GM13976 (cell line): Measurements from ENCODE around the gene RGCC.

Source experiments
- DNase-seq: peaks from one replicate; pipeline ENCODE4 v3.0.0; 2012; ENCODE audit warnings: low spot score
- in situ Hi-C: fragments of 300-500 bp; cut with MboI; formaldehyde crosslinking; loops from one replicate; pipeline ENCODE4 v1.12.0; 2022; ENCODE audit warnings: low sequenced_read_pairs, mixed read lengths, inconsistent platforms; ENCODE audit not compliant: unreplicated experiment
- TF ChIP-seq, protein P1 (sequence below): IDR thresholded peaks from 2 replicates; pipeline ENCODE4 v1.5.1; 2012; ENCODE audit warnings: borderline replicate concordance, mild to moderate bottlenecking; ENCODE audit not compliant: insufficient read depth; ENCODE audit errors: extremely low read depth, missing control alignments, control extremely low read depth

The RGCC gene

DNA sequence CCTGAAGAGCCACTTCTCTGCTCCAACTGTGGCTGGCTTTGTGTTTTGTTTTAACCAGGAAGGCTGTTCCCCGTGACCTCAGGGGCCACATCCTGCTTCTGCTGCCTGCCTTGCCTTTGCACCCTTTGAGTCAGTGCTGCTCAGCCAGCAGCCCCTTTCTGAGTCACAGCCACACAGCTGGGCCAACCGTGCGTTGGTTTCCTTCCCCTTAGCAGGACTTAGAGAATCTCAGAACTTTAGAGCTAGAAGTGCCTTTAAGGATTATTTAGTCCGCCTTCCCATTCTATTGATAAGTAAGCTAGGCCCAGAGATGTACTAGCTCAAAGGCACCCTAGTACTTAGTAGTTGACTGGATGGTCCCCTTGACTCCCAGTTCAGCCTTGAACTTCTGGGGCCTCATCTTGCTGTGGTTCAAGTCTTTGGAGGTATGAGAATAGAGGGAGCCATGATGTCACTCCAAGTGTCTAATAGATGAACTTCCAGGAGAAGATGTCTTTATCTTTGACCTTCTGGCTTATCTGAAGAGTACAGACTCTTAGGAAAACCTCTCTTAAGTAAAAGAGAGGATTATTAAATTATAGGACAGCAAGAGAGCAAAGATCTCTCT lies 8.0 kb downstream of the RGCC start:
- TF ChIP-seq, protein P1, sequence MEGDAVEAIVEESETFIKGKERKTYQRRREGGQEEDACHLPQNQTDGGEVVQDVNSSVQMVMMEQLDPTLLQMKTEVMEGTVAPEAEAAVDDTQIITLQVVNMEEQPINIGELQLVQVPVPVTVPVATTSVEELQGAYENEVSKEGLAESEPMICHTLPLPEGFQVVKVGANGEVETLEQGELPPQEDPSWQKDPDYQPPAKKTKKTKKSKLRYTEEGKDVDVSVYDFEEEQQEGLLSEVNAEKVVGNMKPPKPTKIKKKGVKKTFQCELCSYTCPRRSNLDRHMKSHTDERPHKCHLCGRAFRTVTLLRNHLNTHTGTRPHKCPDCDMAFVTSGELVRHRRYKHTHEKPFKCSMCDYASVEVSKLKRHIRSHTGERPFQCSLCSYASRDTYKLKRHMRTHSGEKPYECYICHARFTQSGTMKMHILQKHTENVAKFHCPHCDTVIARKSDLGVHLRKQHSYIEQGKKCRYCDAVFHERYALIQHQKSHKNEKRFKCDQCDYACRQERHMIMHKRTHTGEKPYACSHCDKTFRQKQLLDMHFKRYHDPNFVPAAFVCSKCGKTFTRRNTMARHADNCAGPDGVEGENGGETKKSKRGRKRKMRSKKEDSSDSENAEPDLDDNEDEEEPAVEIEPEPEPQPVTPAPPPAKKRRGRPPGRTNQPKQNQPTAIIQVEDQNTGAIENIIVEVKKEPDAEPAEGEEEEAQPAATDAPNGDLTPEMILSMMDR: no peak
- in situ Hi-C loops: no loop called here
- DNase-seq: peak; percentile 83

DNA sequence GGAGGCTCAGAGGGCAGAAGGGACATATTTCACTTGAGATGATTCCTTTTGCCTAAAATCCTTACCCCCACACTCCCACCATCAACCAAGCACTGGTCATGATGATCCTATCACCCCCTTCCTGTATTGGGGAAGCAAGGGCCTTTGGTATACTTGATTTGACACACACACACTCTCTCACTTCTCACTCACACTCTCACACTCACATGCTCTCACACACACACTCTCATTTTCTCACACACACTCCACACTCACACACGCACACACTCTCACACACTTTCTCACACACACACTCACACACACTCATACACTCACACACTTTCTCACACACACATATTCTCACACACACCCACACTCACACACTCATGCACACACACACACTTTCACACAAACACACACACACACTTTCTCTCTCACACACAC lies 8.6 kb downstream of the RGCC start:
- TF ChIP-seq, protein P1: no peak
- in situ Hi-C loops: no loop called here
- DNase-seq: no peak

DNA sequence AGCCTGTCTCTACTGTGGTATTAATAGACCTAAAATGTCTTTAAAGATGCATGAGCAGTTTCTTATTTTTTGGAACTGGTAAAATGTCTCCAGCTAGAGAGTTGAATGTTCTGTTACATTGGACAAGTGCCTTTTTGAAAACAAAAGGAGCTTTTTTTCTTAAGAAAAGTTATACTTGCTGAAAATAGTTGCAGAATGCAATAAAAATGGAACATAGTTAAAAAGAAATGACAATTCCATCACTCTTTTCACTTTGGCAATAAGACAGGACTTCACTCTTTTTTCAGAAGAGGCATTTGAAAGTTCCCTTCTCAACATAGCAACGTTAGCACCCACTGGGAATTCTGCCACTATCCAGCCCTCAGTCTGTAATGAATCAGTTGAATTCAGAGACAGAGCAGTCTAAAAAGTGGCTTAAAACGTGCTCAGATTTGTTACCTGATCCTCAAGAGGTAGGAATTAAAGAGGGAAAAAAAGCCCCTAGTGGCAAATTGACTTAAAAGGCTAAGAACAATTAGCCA lies 10.1 kb downstream of the RGCC start:
- in situ Hi-C loops: no loop called here
- no peak for DNase-seq
- TF ChIP-seq, protein P1: no peak

DNA sequence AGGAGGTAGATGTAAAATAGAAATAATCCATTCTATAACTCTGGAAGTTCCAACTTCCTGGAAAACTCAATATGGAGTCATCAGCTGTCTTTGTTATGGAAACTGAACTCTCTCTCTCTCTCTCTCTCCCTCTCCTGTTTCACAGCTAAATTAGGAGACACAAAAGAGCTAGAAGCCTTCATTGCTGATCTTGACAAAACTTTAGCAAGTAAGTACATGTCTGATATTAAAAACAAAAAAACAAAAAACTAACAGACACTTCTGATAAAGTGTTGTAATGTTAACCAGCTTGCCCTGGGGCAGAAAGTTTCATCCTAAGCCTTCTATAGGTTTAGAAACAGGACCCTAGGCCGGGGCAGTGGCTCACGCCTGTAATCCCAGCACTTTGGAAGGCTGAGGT lies 11.3 kb downstream of the RGCC start:
- TF ChIP-seq, protein P1: no peak
- in situ Hi-C loops: no loop called here
- no peak for DNase-seq

DNA sequence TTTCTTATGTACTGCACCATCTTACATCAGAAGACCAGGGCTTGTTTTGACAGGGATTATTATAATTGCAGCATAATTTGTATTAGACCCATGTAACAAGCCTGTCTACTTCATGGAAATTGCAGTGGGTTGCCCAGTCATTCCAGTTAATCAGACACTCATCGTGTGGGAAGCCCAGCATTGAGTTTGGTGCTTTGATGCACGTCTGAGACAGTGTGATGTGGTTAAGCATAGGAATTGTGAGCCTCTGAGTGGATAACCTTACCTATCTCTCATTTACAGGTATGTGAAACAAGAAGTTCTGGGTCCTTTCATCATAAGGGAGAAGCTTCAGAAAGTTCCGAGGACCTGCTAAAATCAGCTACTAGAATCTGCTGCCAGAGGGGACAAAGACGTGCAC lies 12.8 kb downstream of the RGCC start:
- in situ Hi-C loops: no loop called here
- TF ChIP-seq, protein P1: no peak

DNA sequence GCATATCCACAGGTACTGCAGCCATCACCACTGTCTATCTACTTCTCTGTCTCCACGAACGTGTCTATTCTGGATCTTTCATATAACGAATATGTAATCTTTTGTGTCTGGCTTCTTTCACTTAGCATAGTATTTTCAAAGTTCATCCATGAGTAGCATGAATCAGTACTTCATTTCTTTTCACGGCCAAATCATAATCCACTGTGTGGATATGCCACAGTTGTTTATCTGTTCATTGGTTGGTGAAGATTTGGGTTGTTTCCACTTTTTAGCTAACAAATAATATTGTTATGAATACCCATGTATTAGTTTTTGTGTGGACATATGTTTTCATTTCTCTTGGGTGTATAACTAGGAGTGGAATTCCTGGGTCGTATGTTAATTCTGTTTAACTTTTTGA lies 14.4 kb downstream of the RGCC start:
- DNase-seq: peak; percentile 0
- TF ChIP-seq, protein P1: no peak
- in situ Hi-C loops: no loop called here

More for the DNA sequence above, 12.8 kb downstream of the RGCC start:
- no peak for DNase-seq

DNA sequence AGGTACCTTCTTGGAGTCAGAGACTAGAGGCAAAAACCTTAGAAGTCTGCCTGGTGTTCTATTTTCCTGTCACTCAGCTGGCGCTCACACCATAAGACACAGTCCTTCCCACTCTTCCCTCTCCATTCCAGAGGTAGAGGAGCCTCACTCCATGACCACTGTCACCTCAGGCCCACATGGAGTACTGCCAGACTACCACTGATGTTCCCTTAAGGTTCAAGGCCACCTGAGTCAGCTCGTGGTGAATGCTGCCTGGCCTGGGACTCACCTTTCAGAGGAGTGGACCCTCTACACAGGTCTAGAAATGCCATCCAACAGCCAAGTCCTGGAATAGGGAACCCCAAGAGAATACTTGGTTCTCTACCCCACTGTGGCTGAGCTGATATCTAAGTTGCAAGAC lies 29.9 kb downstream of the RGCC start:
- DNase-seq: no peak
- TF ChIP-seq, protein P1: no peak
- in situ Hi-C loops: no loop called here
